HG03439 (cell line): ENCODE results near the gene CUX1.

Experiments used
- ATAC-seq: cut with Tn5 transposase; IDR thresholded peaks from one replicate; pipeline ENCODE4 v1.9.1; 2021; ENCODE audit warnings: mild to moderate bottlenecking, moderate library complexity; ENCODE audit not compliant: unreplicated experiment

Gene CUX1

DNA sequence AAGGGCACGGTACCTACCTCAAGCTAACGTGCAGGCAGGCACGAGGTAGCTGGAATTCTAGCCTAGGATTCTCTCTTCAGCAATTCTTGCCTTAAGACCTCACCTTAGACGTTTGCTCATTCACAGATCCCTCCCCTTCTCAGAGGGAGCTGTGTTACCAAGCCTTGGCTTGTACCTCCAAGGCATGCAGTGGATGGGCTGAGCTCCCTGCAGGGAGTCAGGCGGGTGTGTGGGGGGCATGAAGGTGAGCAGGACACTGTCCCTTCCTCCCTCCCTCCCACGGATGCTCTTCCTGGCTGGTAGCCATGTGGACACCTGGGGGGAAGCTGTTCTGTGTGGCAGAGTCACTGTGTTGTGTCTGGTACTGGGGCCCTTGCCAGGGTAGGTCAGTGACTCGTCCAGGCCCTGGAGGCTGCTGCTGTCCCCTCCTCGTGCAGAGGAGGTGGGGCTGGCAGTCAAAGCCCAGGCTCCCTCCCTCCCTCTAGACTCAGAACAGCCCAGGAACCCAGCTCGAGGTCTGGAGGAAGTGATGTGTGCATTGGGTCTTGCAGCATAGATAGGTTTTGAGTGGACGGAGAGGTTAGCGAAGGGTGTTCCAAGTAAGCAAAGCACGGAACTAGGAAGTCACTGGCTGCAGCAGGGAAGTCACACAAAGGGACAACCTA lies 247.1 kb downstream of the CUX1 start:
- ATAC-seq = no peak

DNA sequence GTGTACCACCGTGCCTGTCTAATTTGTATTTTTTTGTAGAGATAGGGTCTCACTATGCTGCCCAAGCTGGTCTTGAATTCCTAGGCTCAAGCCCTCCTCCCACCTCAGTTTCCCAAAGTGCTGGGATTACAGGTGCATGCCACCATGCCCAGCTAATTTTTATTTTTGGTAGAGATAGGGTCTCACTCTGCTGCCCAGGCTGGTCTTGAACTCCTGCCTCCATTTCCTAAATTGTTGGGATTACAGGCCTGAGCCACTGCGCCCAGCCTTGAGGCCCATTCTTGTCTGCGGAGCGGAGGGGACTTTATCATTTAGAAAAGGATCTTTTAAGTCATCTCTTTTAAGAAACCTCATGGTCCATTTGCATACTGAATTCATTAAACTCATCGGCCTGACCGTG lies 247.8 kb downstream of the CUX1 start:
- ATAC-seq = no peak

- no peak for ATAC-seq
Observed at GRCh38 chr7:102066476-102066875, 249.1 kb downstream of the CUX1 start.

DNA sequence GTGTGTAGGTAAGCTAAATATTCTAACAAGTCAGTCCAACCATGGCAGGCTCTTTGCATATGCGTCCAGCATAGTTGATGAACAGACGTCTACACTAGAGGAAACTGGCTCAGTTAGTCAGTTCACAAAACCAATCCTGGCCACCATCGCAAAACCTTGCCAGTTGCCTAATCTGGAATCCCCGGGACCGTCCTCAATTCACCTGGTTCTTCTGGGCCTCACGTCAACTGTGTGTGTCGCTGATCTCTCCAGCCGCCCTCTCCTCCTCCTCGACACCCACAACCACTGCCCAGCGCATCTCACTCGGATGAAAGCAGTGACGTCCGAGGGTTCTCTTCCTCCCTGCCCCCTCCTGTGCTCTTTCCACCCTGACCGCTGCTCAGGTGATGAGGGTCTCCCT lies 251.4 kb downstream of the CUX1 start:
- ATAC-seq = no peak

- no peak for ATAC-seq
Observed at GRCh38 chr7:102069931-102070629, 252.7 kb downstream of the CUX1 start.

DNA sequence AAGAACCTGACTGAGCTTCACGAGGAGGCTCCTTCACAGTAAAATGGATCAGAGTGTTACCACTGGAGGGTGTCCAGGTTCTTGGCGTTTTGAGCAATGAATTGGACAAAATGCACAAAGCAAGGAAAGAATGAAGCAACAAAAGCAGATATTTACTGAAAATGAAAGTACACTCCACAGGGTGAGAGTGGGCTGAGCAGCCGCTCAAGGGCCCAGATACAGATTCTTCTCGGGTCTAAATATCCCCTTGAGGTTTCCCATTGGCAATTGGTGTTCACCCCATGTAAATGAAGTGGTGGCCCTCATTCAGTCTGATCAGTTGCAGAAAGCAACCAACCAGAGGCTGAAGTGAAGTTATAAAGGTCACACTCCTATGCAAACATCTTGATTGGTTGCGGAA lies 254.6 kb downstream of the CUX1 start:
- no peak for ATAC-seq

DNA sequence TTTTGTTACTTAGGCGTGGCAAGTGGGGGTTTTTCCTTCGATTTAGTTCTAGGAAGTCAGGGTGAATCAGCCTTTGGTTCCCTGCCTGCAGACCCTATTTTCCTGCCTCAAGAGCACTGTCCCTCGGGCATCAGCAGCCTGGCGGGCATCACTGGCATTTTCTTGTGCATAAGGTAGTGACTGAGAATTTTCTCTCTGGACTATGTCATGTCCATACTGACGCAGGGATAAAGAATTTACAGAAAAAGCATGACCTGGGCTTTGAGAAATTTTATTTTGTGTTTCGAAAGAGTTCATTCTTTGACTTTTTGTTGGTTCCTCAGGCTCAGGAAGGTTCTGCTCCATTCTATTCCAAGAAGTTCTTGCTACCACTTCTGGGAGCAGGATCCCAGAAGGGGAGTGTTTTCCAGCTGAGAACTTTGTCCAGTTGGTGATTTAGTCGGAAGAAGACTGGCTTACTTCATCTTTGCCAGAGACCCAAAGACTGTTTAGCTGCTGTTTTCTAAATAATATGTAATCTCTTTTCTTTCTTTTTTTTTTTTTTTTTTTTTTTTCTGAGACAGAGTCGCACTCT lies 255.3 kb downstream of the CUX1 start:
- ATAC-seq = no peak

- ATAC-seq = no peak
Observed at GRCh38 chr7:102073931-102074880, 256.8 kb downstream of the CUX1 start.

GRCh38 chr7:102075126-102075525 lies 257.7 kb downstream of the CUX1 start:
- no peak for ATAC-seq

- no peak for ATAC-seq
Observed at GRCh38 chr7:102075553-102076135, 258.2 kb downstream of the CUX1 start.

GRCh38 chr7:102077081-102077480 lies 259.7 kb downstream of the CUX1 start:
- ATAC-seq = no peak

DNA sequence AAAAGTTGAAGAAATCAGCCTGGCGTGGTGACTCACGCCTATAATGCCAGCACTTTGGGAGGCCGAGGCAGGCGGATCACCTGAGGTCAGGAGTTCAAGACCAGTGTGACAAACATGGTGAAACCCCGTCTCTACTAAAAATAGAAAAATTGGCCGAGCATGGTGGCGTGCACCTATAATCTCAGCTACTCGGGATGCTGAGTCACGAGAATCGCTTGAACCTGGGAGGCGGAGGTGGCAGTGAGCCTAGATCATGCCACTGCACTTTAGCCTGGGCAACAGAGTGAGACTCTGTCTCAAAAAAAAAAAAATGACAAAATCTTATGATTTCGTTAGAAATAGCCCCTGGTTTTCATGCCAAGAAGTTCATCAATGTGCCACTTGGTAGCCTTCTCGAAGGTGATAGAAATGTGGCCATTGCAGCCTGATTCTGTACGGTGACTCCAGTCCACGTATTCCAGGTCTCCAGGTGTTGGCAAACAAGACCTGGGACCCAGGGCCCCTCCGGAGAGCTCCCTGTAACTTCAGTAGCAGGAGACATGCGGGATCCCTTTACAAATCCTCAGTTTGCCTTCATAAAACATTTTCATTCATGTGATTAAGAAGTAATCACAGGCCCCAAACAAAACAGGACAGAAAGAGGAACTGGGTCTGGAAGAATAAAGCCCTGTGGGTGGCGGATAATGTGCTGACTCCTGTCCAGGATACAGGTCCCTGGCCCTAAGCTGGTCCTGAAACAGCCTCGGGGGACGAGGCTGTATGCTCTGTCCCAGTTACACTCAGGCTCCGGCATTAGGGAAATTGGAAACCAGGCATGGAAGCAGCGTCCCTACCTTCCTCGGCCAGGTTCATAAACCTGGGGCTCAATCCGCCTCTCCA lies 262.0 kb downstream of the CUX1 start:
- ATAC-seq = no peak

GRCh38 chr7:102080019-102080433 lies 262.6 kb downstream of the CUX1 start:
- no peak for ATAC-seq

DNA sequence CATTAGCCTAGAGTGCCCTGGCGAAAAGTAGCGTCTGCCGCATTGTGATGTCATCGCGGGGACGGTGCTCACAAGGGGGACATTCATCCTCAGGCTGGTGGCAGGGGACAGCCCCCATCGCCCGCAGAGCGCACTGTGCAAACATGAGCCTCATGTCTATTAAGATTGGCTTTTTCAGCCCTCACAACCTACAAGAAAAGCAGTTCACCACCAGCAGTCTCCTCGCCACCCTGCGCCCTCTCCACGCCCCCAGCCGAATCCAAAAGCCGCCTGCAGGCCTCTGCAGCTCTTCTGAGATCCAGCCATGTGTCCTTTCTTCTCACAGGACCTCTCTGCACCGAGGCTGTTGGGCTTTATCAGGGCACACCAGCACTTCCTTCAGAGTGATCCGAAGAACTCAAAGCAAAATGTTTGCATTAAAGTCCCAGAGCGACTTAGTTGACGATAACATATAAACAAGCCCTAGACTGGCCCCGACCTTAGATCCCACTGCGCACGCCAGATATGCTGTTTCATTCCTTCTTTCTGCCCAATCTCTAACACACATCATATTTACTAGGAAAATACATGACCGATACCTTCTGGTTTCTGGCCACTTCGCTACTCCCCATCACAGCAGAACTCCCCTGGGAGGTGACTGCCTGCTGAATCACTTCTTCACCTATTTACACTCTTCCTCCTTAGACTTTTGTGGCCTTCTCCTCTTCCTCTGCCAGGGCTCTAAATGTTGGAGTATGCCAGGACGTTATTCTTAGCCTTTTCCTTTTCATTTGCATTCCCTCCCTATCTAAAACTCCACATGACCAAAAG lies 263.2 kb downstream of the CUX1 start:
- ATAC-seq = no peak

DNA sequence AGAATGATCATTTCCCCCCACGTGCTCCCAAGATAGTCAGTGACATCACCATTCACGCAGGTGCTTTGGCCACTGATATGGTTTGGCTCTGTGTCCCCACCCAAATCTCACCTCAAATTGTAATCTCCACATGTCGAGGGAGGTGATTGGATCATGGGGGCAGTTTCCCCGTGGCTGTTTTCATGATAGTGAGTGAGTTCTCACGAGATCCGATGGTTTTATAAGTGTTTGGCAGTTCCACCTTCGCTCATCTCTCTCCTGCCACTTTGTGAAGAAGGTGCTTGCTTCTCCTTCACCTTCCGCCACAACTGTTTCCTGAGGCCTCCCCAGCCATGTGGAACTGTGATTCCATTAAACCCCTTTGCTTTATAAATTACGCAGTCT lies 263.8 kb downstream of the CUX1 start:
- ATAC-seq = no peak

DNA sequence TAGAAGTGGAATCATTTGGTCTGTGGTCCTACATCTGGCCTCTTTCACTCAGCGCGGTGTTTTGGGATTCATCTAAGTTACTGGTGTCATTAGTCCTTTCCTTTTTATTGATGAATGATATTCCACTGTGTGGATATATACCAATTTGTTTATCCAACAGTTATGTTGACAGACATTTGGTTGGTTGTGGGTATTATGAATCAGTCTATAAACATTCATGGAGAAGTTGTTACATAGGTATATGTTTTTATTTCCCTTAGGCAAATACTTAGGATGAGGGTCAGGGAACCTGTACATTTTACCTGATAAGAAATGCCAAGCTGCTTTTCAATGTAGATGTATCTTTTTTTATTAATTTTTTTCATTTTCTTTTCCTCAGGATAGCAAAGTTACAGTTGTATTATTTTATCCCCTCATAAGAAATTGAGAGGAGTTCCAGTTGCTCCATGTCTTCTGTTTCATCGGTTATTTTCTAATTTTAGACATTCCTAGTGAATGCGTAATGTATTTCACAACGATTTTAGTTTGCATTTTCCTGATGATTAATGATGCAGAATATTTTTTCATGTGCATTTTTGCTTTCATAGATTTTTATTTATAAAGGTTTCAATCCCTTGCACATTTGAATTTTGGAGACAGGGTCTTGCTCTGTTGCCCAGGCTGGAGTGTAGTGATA lies 265.4 kb downstream of the CUX1 start:
- ATAC-seq = no peak

DNA sequence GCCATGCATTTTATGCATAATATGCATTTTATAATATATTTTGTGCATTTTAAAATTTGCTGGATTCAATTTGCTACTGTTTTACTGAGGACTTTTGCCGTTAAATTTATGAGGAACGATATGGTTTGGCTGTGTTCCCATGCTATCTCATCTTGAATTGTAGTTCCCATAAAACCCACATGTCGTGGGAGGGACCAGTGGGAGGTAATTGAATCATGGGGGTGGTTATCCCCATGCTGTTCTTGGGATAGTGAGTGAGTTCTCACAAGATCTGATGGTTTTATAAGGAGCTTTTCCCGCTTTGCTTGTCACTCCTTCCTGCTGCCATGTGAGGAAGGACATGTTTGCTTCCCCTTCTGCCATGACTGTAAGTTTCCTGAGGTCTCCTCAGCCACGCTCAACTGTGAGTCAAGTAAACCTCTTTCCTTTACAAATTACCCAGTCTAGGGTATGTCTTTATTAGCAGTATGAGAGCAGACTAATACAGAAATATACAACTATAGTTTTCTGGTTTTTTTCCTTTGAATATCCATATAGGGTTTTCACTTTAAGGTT lies 267.9 kb downstream of the CUX1 start:
- no peak for ATAC-seq
